B cell (primary cell): ENCODE data around the gene OST4. TPM values are rescaled to one million over a fixed set of nuclear protein-coding genes. Genes with fewer than 3 reads are reported as not detected.

ENCODE experiments used
- ATAC-seq: fragments of 200-7000 bp; cut with Tn5 transposase; one replicate; pipeline ENCODE4 v1.10.0; 2021; ENCODE audit warnings: low read depth, mild to moderate bottlenecking, moderate number of reproducible peaks, moderate library complexity
- CTCF ChIA-PET: fragments of 350-600 bp; sonication (Branson Sonifier 250); formaldehyde crosslinking; loops from one replicate; lab custom pipeline; 2021; ENCODE audit warnings: antibody characterized with exemption, inconsistent platforms; lab: Charles Lee
- POLR2A ChIA-PET: fragments of 350-600 bp; sonication (Branson Sonifier 250); formaldehyde crosslinking; loops from one replicate; lab custom pipeline; 2021; ENCODE audit warnings: antibody characterized with exemption; lab: Charles Lee
- DNase-seq: peaks from one replicate; pipeline ENCODE4 v3.0.0; 2013
- H2AFZ ChIP-seq: 2 replicates; pipeline ENCODE4 v1.6.1; 2012; ENCODE audit warnings: mild to moderate bottlenecking, low read depth, low read length; ENCODE audit not compliant: insufficient read depth, poor library complexity, severe bottlenecking
- H3K27ac ChIP-seq, 2 donors: 1 replicate in 1 of 2; 2 replicates in 1 of 2; pipeline ENCODE4 v1.5.1; 2012 to 2013; ENCODE audit warnings: low read length in 2 of 2, mild to moderate bottlenecking in 2 of 2, moderate library complexity in 1 of 2
- H3K27me3 ChIP-seq, 4 experiments: fragments of 200-600 bp in 1 of 4; sonication (generic) in 1 of 4; replicated peaks in 1 of 4; 1 replicate in 2 of 4; 2 replicates in 2 of 4; pipeline versions ENCODE4 v1.6.1 to v1.7.0; 2013 to 2016; ENCODE audit warnings: low read length in 3 of 4, mild to moderate bottlenecking in 2 of 4, mixed read lengths in 1 of 4, moderate library complexity in 1 of 4; ENCODE audit not compliant: insufficient read depth in 4 of 4, control insufficient read depth in 3 of 4; ENCODE audit errors: control extremely low read depth in 1 of 4
- H3K36me3 ChIP-seq, 2 experiments: replicated peaks in 1 of 2; 1 replicate in 1 of 2; 2 replicates in 1 of 2; pipeline versions ENCODE4 v1.6.1 to v1.7.1; 2013; ENCODE audit warnings: low read length in 1 of 2; ENCODE audit not compliant: insufficient read depth in 2 of 2, control insufficient read depth in 1 of 2; ENCODE audit errors: control extremely low read depth in 1 of 2, extremely low read depth in 1 of 2
- H3K4me1 ChIP-seq, 2 donors: fragments of 200-600 bp in 1 of 2; sonication (generic) in 1 of 2; 1 replicate in 1 of 2; 2 replicates in 1 of 2; pipeline versions ENCODE4 v1.5.1 to v1.6.1; 2013 to 2017; ENCODE audit warnings: low read length in 2 of 2; ENCODE audit not compliant: control insufficient read depth in 2 of 2, insufficient read depth in 2 of 2
- H3K4me2 ChIP-seq: replicated peaks from 2 replicates; pipeline ENCODE3; 2012; ENCODE audit warnings: mild to moderate bottlenecking, low read depth, low read length; ENCODE audit not compliant: poor library complexity, severe bottlenecking
- H3K4me3 ChIP-seq, 5 experiments: fragments of 200-600 bp in 1 of 5; sonication (generic) in 1 of 5; 1 replicate in 3 of 5; 2 replicates in 2 of 5; pipeline versions ENCODE4 v1.5.1 to v1.7.0; 2011 to 2016; ENCODE audit warnings: low read length in 4 of 5, mild to moderate bottlenecking in 4 of 5, low read depth in 2 of 5, control low read depth in 1 of 5, moderate library complexity in 1 of 5; ENCODE audit not compliant: insufficient read depth in 1 of 5; ENCODE audit errors: control extremely low read depth in 1 of 5, extremely low read depth in 1 of 5
- H3K79me2 ChIP-seq: fragments of 200-600 bp; sonication (generic); one replicate; pipeline ENCODE4 v1.6.0; 2016; ENCODE audit warnings: low read length; ENCODE audit not compliant: control insufficient read depth, insufficient read depth
- H3K9ac ChIP-seq: fragments of 200-600 bp; sonication (generic); 2 replicates; pipeline ENCODE4 v1.6.1; 2017; ENCODE audit warnings: mild to moderate bottlenecking, low read length, moderate library complexity
- H3K9me3 ChIP-seq, 3 donors: one replicate each; pipeline versions ENCODE4 v1.6.1 to v1.7.1; 2013; ENCODE audit warnings: low read length in 2 of 3; ENCODE audit not compliant: control insufficient read depth in 2 of 3, insufficient read depth in 1 of 3; ENCODE audit errors: control extremely low read depth in 1 of 3
- H4K20me1 ChIP-seq: 2 replicates; pipeline ENCODE4 v1.6.0; 2012; ENCODE audit warnings: mild to moderate bottlenecking, low read length; ENCODE audit not compliant: insufficient read depth, control insufficient read depth, poor library complexity, severe bottlenecking
- H3K27ac Mint-ChIP-seq: one replicate; pipeline ENCODE4 v1.8.0; 2021; ENCODE audit warnings: mixed read lengths
- H3K27me3 Mint-ChIP-seq: one replicate; pipeline ENCODE4 v1.8.0; 2021; ENCODE audit warnings: mixed read lengths
- H3K4me1 Mint-ChIP-seq: one replicate; pipeline ENCODE4 v1.8.0; 2021; ENCODE audit warnings: mixed read lengths
- H3K4me3 Mint-ChIP-seq: one replicate; pipeline ENCODE4 v1.8.0; 2021; ENCODE audit warnings: mixed read lengths
- H3K9me3 Mint-ChIP-seq: one replicate; pipeline ENCODE4 v1.8.0; 2022; ENCODE audit warnings: mixed read lengths; ENCODE audit not compliant: insufficient read depth
- CTCF ChIP-seq: fragments of 200-600 bp; IDR thresholded peaks from one replicate; pipeline ENCODE4 v1.8.0; 2022; ENCODE audit warnings: antibody characterized with exemption, mild to moderate bottlenecking
- EZH2 ChIP-seq: IDR thresholded peaks from 2 replicates; pipeline ENCODE4 v1.6.1; 2012; ENCODE audit warnings: borderline replicate concordance, low read depth, mild to moderate bottlenecking, moderate library complexity, low read length; ENCODE audit not compliant: insufficient read depth, poor library complexity, severe bottlenecking
- WGBS: methylation state at CpG from one replicate; pipeline ENCODE4 v1.1.5; 2013; ENCODE audit warnings: missing lambda C conversion rate; ENCODE audit not compliant: insufficient coverage; 5-methylcytosine and 5-hydroxymethylcytosine counted together
- intact Hi-C: fragments of 100-400 bp; cut with micrococcal nuclease; formaldehyde crosslinking; loops from one replicate; pipeline ENCODE4 v1.10.0; 2022
- polyA plus RNA-seq: library from polyadenylated mRNA; depleted of rRNA; stranded (reverse); fragments of >200 nt; gene quantifications from 2 replicates; pipeline ENCODE4 v1.2.3, GENCODE V29; 2012
- total RNA-seq, 2 donors: library from RNA; stranded (reverse); fragments of 120-200 nt in 1 of 2; gene quantifications; 1 replicate in 1 of 2; 2 replicates in 1 of 2; pipeline versions ENCODE4 v1.2.3 to v1.2.4, GENCODE V29; 2013 to 2022

OST4 gene
- total and polyA plus RNA-seq, 2 donors (not counting 1 experiment from before 2014, with no cell fraction given): 195 to 257 TPM

GRCh38 chr2:27021253-27022049, 50.0 kb downstream of the OST4 start:
- Histone ChIP-seq H3K27me3 (no peaks in the 10 kb centered on the region), H3K4me3 (no peak overlapping the region), H4K20me1 (no peaks in the 10 kb centered on the region), H3K79me2 (no peaks in the 10 kb centered on the region), H3K4me2 (no peak overlapping the region), H3K27ac (no peak overlapping the region), H3K9me3 (no peaks in the 10 kb centered on the region), H3K9ac (no peak overlapping the region), H3K36me3 (peaks cover 0 to 3% of the 10 kb centered on the region in 2 experiments), H2AFZ (no peak overlapping the region), H3K4me1 (no peaks in the 10 kb centered on the region)
- Mint-ChIP-seq H3K9me3 (no peaks in the 10 kb centered on the region), H3K4me1 (no peaks in the 10 kb centered on the region), H3K27ac (no peak overlapping the region), H3K4me3 (no peak overlapping the region), H3K27me3 (no peaks in the 10 kb centered on the region)
- ChIA-PET POLR2A (no interaction called here), CTCF (interaction anchor here (2.4 kb wide), 1 partner anchor 60 kb away, joined by 10 read pairs; no protein-coding TSS in a partner anchor)
- TF ChIP-seq EZH2 (no peak), CTCF (no peak)
- 94% methylated on average over 11 of the region's 11 CpGs for WGBS
- intact Hi-C loops: no loop called here
- no peak for DNase-seq
- no peak for ATAC-seq

Other genes starting within 250 kb of the OST4 start
- not detected in 2 replicates for gene DPYSL5, start 223.5 kb downstream of the OST4 start, total RNA-seq
- gene DPYSL5, start 223.5 kb downstream of the OST4 start, polyA plus RNA-seq: not detected in 2 replicates
- gene MAPRE3, start 101.0 kb downstream of the OST4 start, total RNA-seq: 5.4 and 7.1 TPM in 2 replicates
- 6.7 and 9.8 TPM in 2 replicates for gene MAPRE3, start 101.0 kb downstream of the OST4 start, polyA plus RNA-seq
- gene TMEM214, start 38.7 kb downstream of the OST4 start, total RNA-seq: 91.1 and 97.0 TPM in 2 replicates
- gene TMEM214, start 38.7 kb downstream of the OST4 start, polyA plus RNA-seq: 68.6 and 80.1 TPM in 2 replicates
- 17.5 and 18.7 TPM in 2 replicates for gene AGBL5, start 20.0 kb downstream of the OST4 start, total RNA-seq
- gene AGBL5, start 20.0 kb downstream of the OST4 start, polyA plus RNA-seq: 9.4 and 10.0 TPM in 2 replicates
- gene EMILIN1, start 7.0 kb upstream of the OST4 start, total RNA-seq: 0.39 and 0.52 TPM in 2 replicates
- 0.24 and 0.27 TPM in 2 replicates for gene EMILIN1, start 7.0 kb upstream of the OST4 start, polyA plus RNA-seq
- gene KHK, start 15.1 kb upstream of the OST4 start, total RNA-seq: 4.0 and 5.5 TPM in 2 replicates
- gene KHK, start 15.1 kb upstream of the OST4 start, polyA plus RNA-seq: 3.3 and 3.8 TPM in 2 replicates
- gene CGREF1, start 47.5 kb upstream of the OST4 start, total RNA-seq: not detected in 2 replicates
- gene CGREF1, start 47.5 kb upstream of the OST4 start, polyA plus RNA-seq: not detected in 2 replicates
- 0.73 and 1.5 TPM in 2 replicates for gene ABHD1, start 52.2 kb upstream of the OST4 start, total RNA-seq
- 0.92 and 2.7 TPM in 2 replicates for gene ABHD1, start 52.2 kb upstream of the OST4 start, polyA plus RNA-seq
- gene PREB, start 63.0 kb upstream of the OST4 start, total RNA-seq: 44.6 and 46.0 TPM in 2 replicates
- gene PREB, start 63.0 kb upstream of the OST4 start, polyA plus RNA-seq: 63.9 and 88.9 TPM in 2 replicates
- gene PRR30, start 67.8 kb upstream of the OST4 start, total RNA-seq: not detected in 2 replicates
- gene PRR30, start 67.8 kb upstream of the OST4 start, polyA plus RNA-seq: not detected in 2 replicates
- gene TCF23, start 77.3 kb upstream of the OST4 start, total RNA-seq: 0.10 TPM in 1 of 2 replicates, not detected in the other
- gene TCF23, start 77.3 kb upstream of the OST4 start, polyA plus RNA-seq: not detected in 2 replicates
- 88.8 and 89.9 TPM in 2 replicates for gene ATRAID, start 140.4 kb upstream of the OST4 start, total RNA-seq
- 106 and 117 TPM in 2 replicates for gene ATRAID, start 140.4 kb upstream of the OST4 start, polyA plus RNA-seq
- gene SLC5A6, start 140.6 kb upstream of the OST4 start, total RNA-seq: 46.1 and 50.8 TPM in 2 replicates
- 52.6 and 82.3 TPM in 2 replicates for gene SLC5A6, start 140.6 kb upstream of the OST4 start, polyA plus RNA-seq
- gene CAD, start 145.7 kb upstream of the OST4 start, total RNA-seq: 35.6 and 36.0 TPM in 2 replicates
- gene CAD, start 145.7 kb upstream of the OST4 start, polyA plus RNA-seq: 29.0 and 48.5 TPM in 2 replicates
- not detected in 2 replicates for gene SLC30A3, start 191.4 kb upstream of the OST4 start, total RNA-seq
- gene SLC30A3, start 191.4 kb upstream of the OST4 start, polyA plus RNA-seq: 0.07 and 0.09 TPM in 2 replicates
- 0.39 TPM in 1 of 2 replicates, not detected in the other for gene DNAJC5G, start 203.8 kb upstream of the OST4 start, total RNA-seq
- not detected in 2 replicates for gene DNAJC5G, start 203.8 kb upstream of the OST4 start, polyA plus RNA-seq
- gene TRIM54, start 210.8 kb upstream of the OST4 start, total RNA-seq: not detected in 2 replicates
- not detected in 2 replicates for gene TRIM54, start 210.8 kb upstream of the OST4 start, polyA plus RNA-seq
- 2.7 and 3.6 TPM in 2 replicates for gene UCN, start 236.8 kb upstream of the OST4 start, total RNA-seq
- gene UCN, start 236.8 kb upstream of the OST4 start, polyA plus RNA-seq: 4.3 and 4.5 TPM in 2 replicates